K562 treated with DMSO at 1 percent for 4 hours (cell line): Measurements from ENCODE around the gene UBE2H. TPM values are rescaled to one million over a fixed set of nuclear protein-coding genes. Genes with fewer than 3 reads are reported as not detected.

Experiments
- total RNA-seq: library from RNA; unstranded; fragments of 300-600 nt; gene quantifications from 2 replicates; pipeline ENCODE4 v1.2.3, GENCODE V29; 2022; ENCODE audit not compliant: insufficient read depth

Gene UBE2H
- total RNA-seq, result 32.5 and 37.3 TPM in 2 replicates

DNA sequence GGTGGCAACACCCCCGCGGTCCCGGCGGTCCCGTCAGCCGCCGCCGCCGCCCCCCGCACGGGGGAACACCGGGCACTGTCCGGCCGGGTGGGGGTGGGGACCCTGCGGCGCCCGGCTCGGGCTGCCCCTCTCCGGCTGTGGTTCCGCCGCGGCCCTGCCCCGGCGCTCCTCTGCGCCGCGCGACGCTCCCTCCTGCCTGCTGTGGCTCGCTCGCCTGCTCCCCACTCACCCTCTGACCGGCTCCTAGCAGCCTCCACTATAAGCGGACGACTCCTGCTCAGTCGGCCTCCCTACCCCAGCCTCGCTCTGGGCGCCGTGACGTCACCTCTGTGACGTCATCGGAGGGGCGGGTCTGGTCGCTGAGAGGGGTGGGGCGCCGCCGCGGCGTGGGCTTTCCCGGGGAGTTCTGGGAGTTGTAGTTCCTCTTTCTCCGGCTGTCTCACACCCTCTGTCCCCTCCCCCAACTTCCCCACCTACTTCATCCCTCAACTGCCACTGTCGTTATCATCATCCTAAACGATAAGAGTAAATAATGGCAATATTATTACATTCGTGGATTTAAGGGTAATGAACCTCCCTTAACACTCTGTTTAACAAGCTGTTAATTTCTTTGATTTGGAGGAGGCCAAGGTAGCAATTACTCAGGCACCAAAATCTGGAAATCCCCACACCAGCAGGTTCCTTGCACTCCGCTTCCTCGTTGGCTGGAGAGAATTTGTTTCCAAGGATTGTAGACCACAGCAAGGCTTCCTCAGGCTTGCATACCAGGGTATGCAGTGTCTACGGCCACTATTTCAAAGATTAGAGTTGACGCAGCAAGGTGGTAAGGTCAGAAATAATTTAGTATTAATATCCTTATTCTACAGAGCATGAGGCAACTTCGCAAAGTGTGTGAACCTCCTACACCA lies at the start of gene UBE2H:
Gene UBE2H (minus strand): TSS at position 308 of the 908 bp plus-strand sequence. CDS start 405 bp downstream, outside the sequence.

Other genes with a start within 250 kb of the UBE2H start
- gene ZC3HC1, start 98.4 kb upstream of the UBE2H start, total RNA-seq, result 32.3 and 42.8 TPM in 2 replicates
- 14.2 and 19.3 TPM in 2 replicates for gene KLHDC10, start 117.6 kb upstream of the UBE2H start, total RNA-seq